ENCODE data around the gene APCS. TPM values are rescaled to one million over a fixed set of nuclear protein-coding genes. Genes with fewer than 3 reads are reported as not detected.

APCS gene
- polyA plus RNA-seq, 12 donors: not detected

Other genes starting within 250 kb of the APCS start
- not detected for gene OR10J4, start 155.6 kb upstream of the APCS start, polyA plus RNA-seq (ENCODE audit: insufficient read length in 12 of 12)
- gene OR10J1, start 148.1 kb upstream of the APCS start, polyA plus RNA-seq (ENCODE audit: insufficient read length in 12 of 12): under 1 TPM in 1 of 12 donors, not detected in 11; 0.08 TPM
- not detected for gene OR10J5, start 51.8 kb upstream of the APCS start, polyA plus RNA-seq (ENCODE audit: insufficient read length in 12 of 12)
- not detected for gene CRP, start 126.8 kb downstream of the APCS start, polyA plus RNA-seq (ENCODE audit: insufficient read length in 12 of 12)
- 10 to 100 TPM in 2 of 12 donors, 1 to 10 TPM in 9, not detected in 1; 4.9 to 25.6 (median 6.0) TPM for gene DUSP23, start 193.1 kb downstream of the APCS start, polyA plus RNA-seq (ENCODE audit: insufficient read length in 12 of 12)
- gene FCRL6, start 214.5 kb downstream of the APCS start, polyA plus RNA-seq (ENCODE audit: insufficient read length in 12 of 12): under 1 TPM in 7 of 12 donors, not detected in 5; 0.10 to 0.34 (median 0.20) TPM
- 1 to 10 TPM in 1 of 12 donors, under 1 TPM in 7, not detected in 4; 0.05 to 2.0 (median 0.42) TPM for gene SLAMF8, start 239.0 kb downstream of the APCS start, polyA plus RNA-seq (ENCODE audit: insufficient read length in 12 of 12)

Measured in muscle of arm (tissue), 12 donors.